H9 (cell line): ENCODE data around the gene SOCS4. TPM values are rescaled to one million over a fixed set of nuclear protein-coding genes. Genes with fewer than 3 reads are reported as not detected.

ENCODE experiments used
- DNase-seq: peaks from one replicate; pipeline ENCODE4 v3.0.0-alpha.2; 2017
- H2AFZ ChIP-seq: one replicate; pipeline ENCODE4 v1.6.1; 2013; ENCODE audit warnings: mild to moderate bottlenecking, low read length, control low read depth, moderate library complexity
- H2AK5ac ChIP-seq: 2 replicates; pipeline ENCODE4 v1.6.1; 2013; ENCODE audit warnings: low read length, control low read depth, mixed read lengths; ENCODE audit not compliant: insufficient read length
- H2BK120ac ChIP-seq: one replicate; pipeline ENCODE4 v1.6.1; 2013; ENCODE audit warnings: low read depth, mild to moderate bottlenecking, low read length, control low read depth, inconsistent platforms; ENCODE audit not compliant: poor library complexity, severe bottlenecking
- H2BK12ac ChIP-seq: 2 replicates; pipeline ENCODE4 v1.6.1; 2013; ENCODE audit warnings: low read length, control low read depth, mixed read lengths, low read depth; ENCODE audit not compliant: insufficient read length
- H2BK15ac ChIP-seq: 2 replicates; pipeline ENCODE4 v1.6.1; 2013; ENCODE audit warnings: low read depth, low read length, control low read depth
- H2BK20ac ChIP-seq: one replicate; pipeline ENCODE4 v1.6.1; 2013; ENCODE audit warnings: low read depth, mild to moderate bottlenecking, low read length, control low read depth, inconsistent platforms; ENCODE audit not compliant: poor library complexity, severe bottlenecking
- H2BK5ac ChIP-seq: 2 replicates; pipeline ENCODE4 v1.6.1; 2013; ENCODE audit warnings: low read length, control low read depth, mixed read lengths; ENCODE audit not compliant: insufficient read length
- H3K14ac ChIP-seq: 2 replicates; pipeline ENCODE4 v1.6.1; 2013; ENCODE audit warnings: low read length, control low read depth; ENCODE audit not compliant: insufficient read depth
- H3K18ac ChIP-seq: 2 replicates; pipeline ENCODE4 v1.6.1; 2013; ENCODE audit warnings: low read depth, mild to moderate bottlenecking, mixed read lengths, low read length, control low read depth; ENCODE audit not compliant: insufficient read length
- H3K23ac ChIP-seq: 2 replicates; pipeline ENCODE4 v1.6.1; 2013; ENCODE audit warnings: low read length, control low read depth, mixed read lengths, low read depth; ENCODE audit not compliant: insufficient read length
- H3K23me2 ChIP-seq: 2 replicates; pipeline ENCODE4 v1.6.1; 2013; ENCODE audit warnings: low read depth, mild to moderate bottlenecking, mixed read lengths, low read length, control low read depth; ENCODE audit not compliant: insufficient read length, poor library complexity, severe bottlenecking
- H3K27ac ChIP-seq: 2 replicates; pipeline ENCODE4 v1.5.1; 2013; ENCODE audit warnings: low read length, control low read depth, mixed read lengths, low read depth; ENCODE audit not compliant: insufficient read length
- H3K27me3 ChIP-seq: 2 replicates; pipeline ENCODE4 v1.6.1; 2013; ENCODE audit warnings: low read length, control low read depth, inconsistent platforms; ENCODE audit not compliant: insufficient read depth
- H3K4ac ChIP-seq: 2 replicates; pipeline ENCODE4 v1.6.1; 2013; ENCODE audit warnings: low read depth, mild to moderate bottlenecking, control low read depth, inconsistent platforms, low read length, moderate library complexity
- H3K4me1 ChIP-seq: 2 replicates; pipeline ENCODE4 v1.6.1; 2013; ENCODE audit warnings: low read length, control low read depth, inconsistent platforms; ENCODE audit not compliant: insufficient read depth
- H3K4me2 ChIP-seq: 2 replicates; pipeline ENCODE4 v1.6.1; 2013; ENCODE audit warnings: low read length, control low read depth, mixed read lengths; ENCODE audit not compliant: insufficient read length, insufficient read depth
- H3K56ac ChIP-seq: 2 replicates; pipeline ENCODE4 v1.6.1; 2013; ENCODE audit warnings: low read depth, mild to moderate bottlenecking, mixed read lengths, low read length, control low read depth; ENCODE audit not compliant: insufficient read length
- H3K79me1 ChIP-seq: 2 replicates; pipeline ENCODE4 v1.6.1; 2013; ENCODE audit warnings: low read depth, mild to moderate bottlenecking, moderate library complexity, low read length, control low read depth, inconsistent platforms; ENCODE audit not compliant: insufficient read depth, poor library complexity, severe bottlenecking
- H3K79me2 ChIP-seq: 2 replicates; pipeline ENCODE4 v1.6.1; 2013; ENCODE audit warnings: low read length, control low read depth, inconsistent platforms; ENCODE audit not compliant: insufficient read depth
- H3K9ac ChIP-seq: 2 replicates; pipeline ENCODE4 v1.6.1; 2013; ENCODE audit warnings: low read length, control low read depth, mixed read lengths; ENCODE audit not compliant: insufficient read length; ENCODE audit errors: extremely low read depth
- H3K9me3 ChIP-seq: one replicate; pipeline ENCODE4 v1.6.1; 2013; ENCODE audit warnings: low read depth, low read length, inconsistent platforms; ENCODE audit not compliant: control insufficient read depth
- H3T11ph ChIP-seq: one replicate; pipeline ENCODE4 v1.6.1; 2013; ENCODE audit warnings: mild to moderate bottlenecking, low read length, control low read depth, inconsistent platforms
- H4K20me1 ChIP-seq: one replicate; pipeline ENCODE4 v1.6.1; 2013; ENCODE audit not compliant: control insufficient read depth, insufficient read length, insufficient read depth
- H4K5ac ChIP-seq: 2 replicates; pipeline ENCODE4 v1.6.1; 2013; ENCODE audit warnings: low read depth, mild to moderate bottlenecking, mixed read lengths, low read length, control low read depth; ENCODE audit not compliant: insufficient read length
- H4K8ac ChIP-seq: replicated peaks from 2 replicates; pipeline ENCODE4 v1.6.1; 2013; ENCODE audit warnings: low read length, control low read depth, mixed read lengths, low read depth; ENCODE audit not compliant: insufficient read length
- H4K91ac ChIP-seq: 2 replicates; pipeline ENCODE4 v1.6.1; 2013; ENCODE audit warnings: low read depth, mild to moderate bottlenecking, moderate library complexity, mixed read lengths, low read length, control low read depth; ENCODE audit not compliant: insufficient read length
- H3K27ac Mint-ChIP-seq, 3 experiments: 2 replicates in 2 of 3; 3 replicates in 1 of 3; pipeline ENCODE4 v1.8.0; 2020 to 2021; ENCODE audit warnings: mixed read lengths in 3 of 3, mild to moderate bottlenecking in 1 of 3, moderate library complexity in 1 of 3
- H3K27me3 Mint-ChIP-seq: 2 replicates; pipeline ENCODE4 v1.8.0; 2021; ENCODE audit warnings: low read depth, mild to moderate bottlenecking, moderate library complexity, mixed read lengths
- H3K36me3 Mint-ChIP-seq, 3 experiments: 2 replicates in 2 of 3; 3 replicates in 1 of 3; pipeline ENCODE4 v1.8.0; 2020 to 2021; ENCODE audit warnings: low read depth in 3 of 3, mixed read lengths in 3 of 3; ENCODE audit not compliant: insufficient read depth in 1 of 3
- H3K4me1 Mint-ChIP-seq, 2 experiments: 2 replicates each; pipeline ENCODE4 v1.8.0; 2020; ENCODE audit warnings: mixed read lengths in 2 of 2
- H3K4me3 Mint-ChIP-seq, 2 experiments: 2 replicates in 1 of 2; 3 replicates in 1 of 2; pipeline ENCODE4 v1.8.0; 2020 to 2021; ENCODE audit warnings: mild to moderate bottlenecking in 2 of 2, mixed read lengths in 2 of 2, moderate library complexity in 1 of 2
- H3K9me3 Mint-ChIP-seq, 2 experiments: 2 replicates in 1 of 2; 3 replicates in 1 of 2; pipeline ENCODE4 v1.8.0; 2020; ENCODE audit warnings: mild to moderate bottlenecking in 2 of 2, mixed read lengths in 2 of 2, moderate library complexity in 1 of 2
- WGBS: extraction: QIAGEN DNeasy Blood & Tissue Kit; methylation state at CpG from one replicate; pipeline ENCODE4 v1.1.7; 2013; ENCODE audit warnings: missing lambda C conversion rate, low lambda C conversion rate, mixed read lengths; ENCODE audit not compliant: insufficient read length; ENCODE audit errors: extremely low coverage; 5-methylcytosine and 5-hydroxymethylcytosine counted together
- total RNA-seq: library from RNA; stranded (reverse); gene quantifications from 2 replicates; pipeline ENCODE4 v1.2.1, GENCODE V29; 2021
- TF ChIP-seq, protein P1 (sequence below): fragments of 200-600 bp; sonication (generic); conservative IDR thresholded peaks from 3 replicates; pipeline ENCODE4 v1.8.0; 2021; ENCODE audit warnings: antibody characterized with exemption, mild to moderate bottlenecking

Gene SOCS4
- total RNA-seq, 1 experiment from 2014 or later, result 38.5 TPM

DNA sequence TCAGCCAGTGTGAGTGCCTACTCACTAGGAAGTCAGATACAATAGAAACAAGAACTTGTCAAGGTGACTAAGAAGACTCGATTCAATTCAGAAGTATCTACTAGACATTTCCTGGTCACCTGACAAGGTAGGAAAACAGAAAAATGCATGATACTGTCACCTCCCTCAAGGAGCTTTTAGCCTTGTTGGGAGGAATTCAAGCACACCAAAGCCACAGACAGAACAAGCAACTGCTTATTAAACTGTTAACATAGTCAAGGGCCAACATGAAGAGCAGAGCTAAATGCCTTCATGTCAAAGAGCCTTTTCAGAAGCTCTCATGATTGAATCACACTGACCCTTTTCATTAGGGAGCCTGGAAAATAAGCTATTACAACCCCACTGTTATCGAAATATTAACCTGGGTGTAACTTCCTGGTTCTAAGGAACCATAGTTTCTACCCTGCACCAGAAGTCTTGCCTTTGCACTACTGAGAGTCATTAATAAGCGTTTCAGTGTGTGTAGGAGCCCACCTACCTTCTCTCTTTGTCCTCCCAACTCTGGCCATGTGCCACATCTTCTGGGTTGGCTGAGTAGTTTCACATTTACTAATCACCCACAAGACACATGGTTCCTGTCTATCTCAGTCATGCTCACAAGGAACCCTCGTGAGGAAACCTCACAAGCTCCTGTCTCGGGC lies 71.0 kb downstream of the SOCS4 start:
- H3K4me1 Mint-ChIP-seq, result peaks cover 19 to 32% of the 10 kb centered on the region in 2 experiments
- H3K56ac ChIP-seq, result no peak overlapping the region
- H4K5ac ChIP-seq, result no peak overlapping the region
- H4K91ac ChIP-seq, result no peak overlapping the region
- no peaks in the 10 kb centered on the region for H3K79me2 ChIP-seq
- no peak overlapping the region for H3K14ac ChIP-seq
- no CpG with 5 or more reads among the region's 5 CpGs for WGBS
- H3T11ph ChIP-seq, result no peak overlapping the region
- H4K8ac ChIP-seq, result no peak overlapping the region
- H4K20me1 ChIP-seq, result no peaks in the 10 kb centered on the region
- H3K4me2 ChIP-seq, result no peak overlapping the region
- no peak overlapping the region for H2BK5ac ChIP-seq
- H3K9ac ChIP-seq, result no peak overlapping the region
- no peaks in the 10 kb centered on the region for H3K27me3 ChIP-seq
- no peaks in the 10 kb centered on the region for H3K9me3 Mint-ChIP-seq
- no peaks in the 10 kb centered on the region for H3K23me2 ChIP-seq
- no peak overlapping the region for H2BK12ac ChIP-seq
- peak overlapping the region in 1 of 3 experiments; percentile 40; a peak in 1 of 7 replicates for H3K27ac Mint-ChIP-seq
- H3K36me3 Mint-ChIP-seq, result no peaks in the 10 kb centered on the region
- TF ChIP-seq, protein P1, sequence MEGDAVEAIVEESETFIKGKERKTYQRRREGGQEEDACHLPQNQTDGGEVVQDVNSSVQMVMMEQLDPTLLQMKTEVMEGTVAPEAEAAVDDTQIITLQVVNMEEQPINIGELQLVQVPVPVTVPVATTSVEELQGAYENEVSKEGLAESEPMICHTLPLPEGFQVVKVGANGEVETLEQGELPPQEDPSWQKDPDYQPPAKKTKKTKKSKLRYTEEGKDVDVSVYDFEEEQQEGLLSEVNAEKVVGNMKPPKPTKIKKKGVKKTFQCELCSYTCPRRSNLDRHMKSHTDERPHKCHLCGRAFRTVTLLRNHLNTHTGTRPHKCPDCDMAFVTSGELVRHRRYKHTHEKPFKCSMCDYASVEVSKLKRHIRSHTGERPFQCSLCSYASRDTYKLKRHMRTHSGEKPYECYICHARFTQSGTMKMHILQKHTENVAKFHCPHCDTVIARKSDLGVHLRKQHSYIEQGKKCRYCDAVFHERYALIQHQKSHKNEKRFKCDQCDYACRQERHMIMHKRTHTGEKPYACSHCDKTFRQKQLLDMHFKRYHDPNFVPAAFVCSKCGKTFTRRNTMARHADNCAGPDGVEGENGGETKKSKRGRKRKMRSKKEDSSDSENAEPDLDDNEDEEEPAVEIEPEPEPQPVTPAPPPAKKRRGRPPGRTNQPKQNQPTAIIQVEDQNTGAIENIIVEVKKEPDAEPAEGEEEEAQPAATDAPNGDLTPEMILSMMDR, result no peak
- H3K27ac ChIP-seq, result no peak overlapping the region
- no peak overlapping the region for H3K23ac ChIP-seq
- no peak for DNase-seq
- peaks cover 3% of the 10 kb centered on the region; the same call in 1 of the 2 replicates for H3K4me1 ChIP-seq
- no peaks in the 10 kb centered on the region for H3K9me3 ChIP-seq
- H2AFZ ChIP-seq, result no peak overlapping the region
- H3K18ac ChIP-seq, result no peak overlapping the region
- no peak overlapping the region for H2BK120ac ChIP-seq
- no peak overlapping the region for H2AK5ac ChIP-seq
- H3K4ac ChIP-seq, result no peak overlapping the region
- H3K27me3 Mint-ChIP-seq, result peaks cover 1% of the 10 kb centered on the region
- H3K79me1 ChIP-seq, result no peaks in the 10 kb centered on the region
- H2BK15ac ChIP-seq, result no peak overlapping the region
- no peak overlapping the region for H3K4me3 Mint-ChIP-seq
- H2BK20ac ChIP-seq, result no peak overlapping the region
